H1 (cell line): Measurements from ENCODE around the gene GPATCH2. TPM values are rescaled to one million over a fixed set of nuclear protein-coding genes. Genes with fewer than 3 reads are reported as not detected.

Experiments
- CTCF ChIA-PET: fragments of 300-600 bp; sonication (Branson Sonifier 250); formaldehyde crosslinking; loops from one replicate; lab custom pipeline; 2021; ENCODE audit not compliant: partially characterized antibody; lab: Charles Lee
- POLR2A ChIA-PET: fragments of 300-600 bp; sonication (Branson Sonifier 250); formaldehyde crosslinking; loops from one replicate; lab custom pipeline; 2021; ENCODE audit warnings: inconsistent platforms; ENCODE audit not compliant: partially characterized antibody; lab: Charles Lee
- DNase-seq, 2 experiments: peaks; one replicate each; pipeline versions ENCODE4 v3.0.0 to v3.0.0-alpha.2; 2010 to 2022; ENCODE audit warnings: low spot score in 2 of 2, low read depth in 1 of 2, mixed read lengths in 1 of 2
- FAIRE-seq: peaks from 2 replicates; lab custom pipeline; 2011; peaks lifted over from hg19 to GRCh38; lab: Jason Lieb, UNC
- H2AFZ ChIP-seq: 2 replicates; pipeline ENCODE4 v1.8.1; 2012; ENCODE audit warnings: low read length, inconsistent platforms
- H2AK5ac ChIP-seq: 2 replicates; pipeline ENCODE4 v1.6.1; 2013; ENCODE audit warnings: low read depth, low read length
- H2BK120ac ChIP-seq: replicated peaks from 2 replicates; pipeline ENCODE3; 2013; ENCODE audit warnings: low read depth, low read length, inconsistent platforms
- H2BK12ac ChIP-seq: 2 replicates; pipeline ENCODE4 v1.6.1; 2013; ENCODE audit warnings: low read depth, low read length
- H2BK15ac ChIP-seq: 2 replicates; pipeline ENCODE4 v1.6.1; 2013; ENCODE audit warnings: low read length
- H2BK20ac ChIP-seq: 2 replicates; pipeline ENCODE4 v1.6.1; 2013; ENCODE audit warnings: low read length
- H2BK5ac ChIP-seq: 2 replicates; pipeline ENCODE4 v1.6.1; 2013; ENCODE audit warnings: low read depth, low read length
- H3K14ac ChIP-seq: 2 replicates; pipeline ENCODE4 v1.6.1; 2013; ENCODE audit warnings: inconsistent platforms; ENCODE audit not compliant: insufficient read length
- H3K18ac ChIP-seq: 2 replicates; pipeline ENCODE4 v1.6.1; 2013; ENCODE audit warnings: low read length; ENCODE audit errors: extremely low read depth
- H3K23ac ChIP-seq: 2 replicates; pipeline ENCODE4 v1.6.1; 2013; ENCODE audit warnings: inconsistent platforms; ENCODE audit not compliant: insufficient read length
- H3K23me2 ChIP-seq: 2 replicates; pipeline ENCODE4 v1.6.1; 2013; ENCODE audit warnings: low read depth, low read length
- H3K27ac ChIP-seq: 2 replicates; pipeline ENCODE4 v1.6.1; 2011; ENCODE audit warnings: low read depth, low read length, inconsistent platforms
- H3K27me3 ChIP-seq, 4 experiments: replicated peaks in 1 of 4; 1 replicate in 1 of 4; 2 replicates in 3 of 4; pipeline versions ENCODE4 v1.6.1 to v1.8.1; 2011 to 2013; ENCODE audit warnings: low read length in 3 of 4, mild to moderate bottlenecking in 3 of 4, inconsistent platforms in 2 of 4, mixed read lengths in 2 of 4, moderate library complexity in 1 of 4; ENCODE audit not compliant: control insufficient read depth in 3 of 4, insufficient read depth in 3 of 4; ENCODE audit errors: extremely low read depth in 1 of 4
- H3K36me3 ChIP-seq, 4 experiments: 2 replicates each; pipeline versions ENCODE4 v1.6.1 to v1.8.1; 2011 to 2013; ENCODE audit warnings: mild to moderate bottlenecking in 4 of 4, low read length in 3 of 4, moderate library complexity in 2 of 4, control low read depth in 1 of 4, inconsistent platforms in 1 of 4; ENCODE audit not compliant: insufficient read depth in 4 of 4, control insufficient read depth in 2 of 4
- H3K4ac ChIP-seq: replicated peaks from 2 replicates; pipeline ENCODE3; 2013; ENCODE audit warnings: low read length, low read depth, mixed read lengths, inconsistent platforms; ENCODE audit not compliant: insufficient read length
- H3K4me1 ChIP-seq, 4 experiments: replicated peaks in 1 of 4; 1 replicate in 1 of 4; 2 replicates in 3 of 4; pipeline versions ENCODE4 v1.6.1 to v1.8.1; 2011 to 2013; ENCODE audit warnings: low read length in 3 of 4, inconsistent platforms in 2 of 4, mixed read lengths in 1 of 4; ENCODE audit not compliant: insufficient read depth in 4 of 4, control insufficient read depth in 3 of 4
- H3K4me2 ChIP-seq, 2 experiments: 2 replicates each; pipeline versions ENCODE4 v1.6.1 to v1.8.1; 2011 to 2013; ENCODE audit warnings: low read depth in 2 of 2, low read length in 2 of 2, control low read depth in 1 of 2, inconsistent platforms in 1 of 2, mild to moderate bottlenecking in 1 of 2; ENCODE audit not compliant: insufficient read depth in 1 of 2
- H3K4me3 ChIP-seq, 4 experiments: fragments of 200-600, 300-600 bp in 1 of 4; sonication (generic), shearing (Covaris generic), sonication (Bioruptor Twin) in 1 of 4; 2 replicates each; pipeline versions ENCODE4 v1.5.1 to v1.8.1; 2011 to 2016; ENCODE audit warnings: low read length in 4 of 4, low read depth in 3 of 4, control low read depth in 2 of 4, inconsistent platforms in 2 of 4, mild to moderate bottlenecking in 2 of 4, mixed read lengths in 1 of 4, moderate library complexity in 1 of 4; ENCODE audit not compliant: insufficient read depth in 2 of 4; ENCODE audit errors: extremely low read depth in 1 of 4
- H3K56ac ChIP-seq: replicated peaks from 2 replicates; pipeline ENCODE3; 2013; ENCODE audit warnings: low read depth, mild to moderate bottlenecking, mixed read lengths, low read length, inconsistent platforms; ENCODE audit not compliant: insufficient read length
- H3K79me1 ChIP-seq: 2 replicates; pipeline ENCODE4 v1.6.1; 2013; ENCODE audit warnings: low read depth, low read length, control low read depth
- H3K79me2 ChIP-seq, 2 experiments: 2 replicates each; pipeline versions ENCODE4 v1.6.1 to v1.8.1; 2012 to 2013; ENCODE audit warnings: low read length in 2 of 2, mild to moderate bottlenecking in 2 of 2, inconsistent platforms in 1 of 2; ENCODE audit not compliant: insufficient read depth in 2 of 2, control insufficient read depth in 1 of 2
- H3K9ac ChIP-seq, 4 experiments: replicated peaks in 1 of 4; 1 replicate in 1 of 4; 2 replicates in 3 of 4; pipeline versions ENCODE4 v1.6.1 to v1.8.1; 2011 to 2013; ENCODE audit warnings: low read depth in 3 of 4, low read length in 3 of 4, control low read depth in 2 of 4, mild to moderate bottlenecking in 2 of 4, moderate library complexity in 2 of 4, inconsistent platforms in 1 of 4; ENCODE audit errors: extremely low read depth in 1 of 4
- H3K9me3 ChIP-seq, 2 experiments: 2 replicates each; pipeline versions ENCODE4 v1.6.1 to v1.8.1; 2012 to 2013; ENCODE audit warnings: mild to moderate bottlenecking in 2 of 2, moderate library complexity in 2 of 2, control low read depth in 1 of 2, inconsistent platforms in 1 of 2, low read depth in 1 of 2, low read length in 1 of 2, mixed read lengths in 1 of 2; ENCODE audit not compliant: insufficient read depth in 2 of 2
- H4K20me1 ChIP-seq, 2 experiments: replicated peaks in 1 of 2; 2 replicates each; pipeline versions ENCODE3 to v1.8.1; 2011 to 2013; ENCODE audit warnings: inconsistent platforms in 2 of 2, low read length in 2 of 2, mild to moderate bottlenecking in 1 of 2; ENCODE audit not compliant: insufficient read depth in 2 of 2, control insufficient read depth in 1 of 2
- H4K5ac ChIP-seq: 2 replicates; pipeline ENCODE4 v1.6.1; 2013; ENCODE audit warnings: low read length, low read depth, mixed read lengths, inconsistent platforms; ENCODE audit not compliant: insufficient read length
- H4K8ac ChIP-seq: 2 replicates; pipeline ENCODE4 v1.8.0; 2013; ENCODE audit warnings: mild to moderate bottlenecking, moderate library complexity, low read length, inconsistent platforms; ENCODE audit not compliant: insufficient read depth; ENCODE audit errors: extremely low read depth
- H4K91ac ChIP-seq: replicated peaks from 2 replicates; pipeline ENCODE3; 2013; ENCODE audit warnings: low read length, mixed read lengths, inconsistent platforms; ENCODE audit not compliant: insufficient read length
- ATF2 ChIP-seq: IDR thresholded peaks from 2 replicates; pipeline ENCODE4 v1.6.1; 2012; ENCODE audit warnings: low read length, inconsistent platforms
- CEBPB ChIP-seq: IDR thresholded peaks from 2 replicates; pipeline ENCODE4 v1.6.1; 2012; ENCODE audit warnings: low read depth, low read length
- HDAC2 ChIP-seq, 2 experiments: fragments of 300-600 bp in 1 of 2; sonication (generic) in 1 of 2; IDR thresholded peaks; 2 replicates each; pipeline ENCODE4 v1.6.1; 2011 to 2012; ENCODE audit warnings: low read depth in 2 of 2, low read length in 2 of 2, mild to moderate bottlenecking in 2 of 2, moderate library complexity in 2 of 2, borderline replicate concordance in 1 of 2, inconsistent platforms in 1 of 2
- JUND ChIP-seq: IDR thresholded peaks from 2 replicates; pipeline ENCODE4 v1.6.1; 2011; ENCODE audit warnings: mild to moderate bottlenecking, improper control_type of control experiment, low read length
- POLR2AphosphoS5 ChIP-seq: IDR thresholded peaks from 2 replicates; pipeline ENCODE4 v1.6.1; 2011; ENCODE audit warnings: low read depth, low read length
- TAF7 ChIP-seq: optimal IDR thresholded peaks from 2 replicates; pipeline ENCODE3; 2011; ENCODE audit warnings: low read depth, mild to moderate bottlenecking, inconsistent platforms, low read length, moderate library complexity, borderline replicate concordance
- TCF12 ChIP-seq: IDR thresholded peaks from 2 replicates; pipeline ENCODE4 v1.6.1; 2011; ENCODE audit warnings: low read depth, mild to moderate bottlenecking, low read length
- TEAD4 ChIP-seq: IDR thresholded peaks from 2 replicates; pipeline ENCODE4 v1.6.1; 2012; ENCODE audit warnings: low read depth, low read length, inconsistent platforms, mixed read lengths
- polyA plus RNA-seq, 7 experiments: library from polyadenylated mRNA; depleted of rRNA in 3 of 7; stranded (reverse) in 5 of 7; unstranded in 2 of 7; fragments of >200 nt in 5 of 7; fragments of 200-250 nt in 2 of 7; gene quantifications; 1 replicate in 5 of 7; 2 replicates in 1 of 7; 4 replicates in 1 of 7; pipeline versions ENCODE4 v1.2.1 to v1.2.3, GENCODE V29; 2011 to 2013; ENCODE audit warnings: missing spikeins in 2 of 7, mixed read lengths in 2 of 7
- total RNA-seq: library from RNA; stranded (reverse); fragmentation: NEBNext Ultra II Directional; extraction: Animal tissue kit (Norgen Biotek cat#: 25700); gene quantifications from 2 replicates; pipeline ENCODE4 v1.2.1, GENCODE V29; 2021

GPATCH2 gene
- total and polyA plus RNA-seq, 2 of the 8 experiments (the other 6 are each of a cell fraction or from before 2014, with no cell fraction given): 3.9 to 13.1 TPM

- Histone ChIP-seq H4K91ac (no peak overlapping the region), H4K5ac (no peak overlapping the region), H3K79me2 (no peaks in the 10 kb centered on the region), H3K9ac (no peak overlapping the region), H3K4me2 (no peak overlapping the region), H3K27me3 (no peaks in the 10 kb centered on the region), H3K79me1 (no peaks in the 10 kb centered on the region), H3K14ac (no peak overlapping the region), H3K56ac (no peak overlapping the region), H4K8ac (no peak overlapping the region), H2BK15ac (no peak overlapping the region), H3K23ac (no peak overlapping the region), H2AK5ac (no peak overlapping the region), H3K4me1 (no peaks in the 10 kb centered on the region), H4K20me1 (no peaks in the 10 kb centered on the region), H3K27ac (no peak overlapping the region), H3K9me3 (no peaks in the 10 kb centered on the region), H2BK5ac (no peak overlapping the region), H3K36me3 (no peaks in the 10 kb centered on the region), H2BK20ac (no peak overlapping the region), H3K18ac (no peak overlapping the region), H3K4ac (no peak overlapping the region), H3K4me3 (no peak overlapping the region), H2BK120ac (no peak overlapping the region), H3K23me2 (no peaks in the 10 kb centered on the region; the same call in 1 of the 2 replicates), H2AFZ (no peak overlapping the region), H2BK12ac (no peak overlapping the region)
- ChIA-PET POLR2A (no interaction called here), CTCF (interaction anchor here (0.6 to 2.6 kb wide), 22 partner anchors 9 to 1440 kb away, joined by 3 to 9 read pairs (median 4); no protein-coding TSS in a partner anchor)
- no peak for FAIRE-seq
- no peak for DNase-seq
- no peak for TF ChIP-seq ATF2
- no peak for TF ChIP-seq CEBPB
- no peak for TF ChIP-seq TEAD4
- TF ChIP-seq TAF7: no peak
- no peak for TF ChIP-seq TCF12
- no peak for TF ChIP-seq HDAC2 (IDR thresholded peaks at IDR 0.05; ENCODE audit: borderline replicate concordance in 1 of 2, low read depth in 2 of 2, low read length in 2 of 2)
- TF ChIP-seq POLR2AphosphoS5: no peak
- no peak for TF ChIP-seq JUND
These were observed 30.5 kb upstream of the GPATCH2 start for GRCh38 chr1:217661407-217661806.
